ENCODE measurements around the gene WDR31. TPM values are rescaled to one million over a fixed set of nuclear protein-coding genes. Genes with fewer than 3 reads are reported as not detected.

WDR31 gene
- total RNA-seq, 1 experiment from 2014 or later = 1.7 TPM

Other genes with a start within 250 kb of the WDR31 start
- 5.2 and 5.6 TPM in 2 replicates for gene SLC31A2, start 189.3 kb downstream of the WDR31 start, total RNA-seq (2014; rRNA removed; shearing (Covaris generic))
- 15.7 and 16.8 TPM in 2 replicates for gene FKBP15, start 119.0 kb downstream of the WDR31 start, total RNA-seq (2014; rRNA removed; shearing (Covaris generic))
- gene SLC31A1, start 118.7 kb downstream of the WDR31 start, total RNA-seq (2014; rRNA removed; shearing (Covaris generic)) = 55.1 and 68.3 TPM in 2 replicates
- 74.6 and 89.3 TPM in 2 replicates for gene CDC26, start 64.7 kb downstream of the WDR31 start, total RNA-seq (2014; rRNA removed; shearing (Covaris generic))
- 51.0 and 51.7 TPM in 2 replicates for gene PRPF4, start 64.6 kb downstream of the WDR31 start, total RNA-seq (2014; rRNA removed; shearing (Covaris generic))
- 0.32 TPM in 1 of 2 replicates, not detected in the other for gene RNF183, start 36.9 kb downstream of the WDR31 start, total RNA-seq (2014; rRNA removed; shearing (Covaris generic))
- 0.12 TPM in 1 of 2 replicates, not detected in the other for gene BSPRY, start 9.3 kb upstream of the WDR31 start, total RNA-seq (2014; rRNA removed; shearing (Covaris generic))
- 10.8 and 14.8 TPM in 2 replicates for gene HDHD3, start 36.7 kb upstream of the WDR31 start, total RNA-seq (2014; rRNA removed; shearing (Covaris generic))
- gene ALAD, start 61.0 kb upstream of the WDR31 start, total RNA-seq (2014; rRNA removed; shearing (Covaris generic)) = 7.3 and 8.6 TPM in 2 replicates
- 109 and 127 TPM in 2 replicates for gene POLE3, start 70.4 kb upstream of the WDR31 start, total RNA-seq (2014; rRNA removed; shearing (Covaris generic))
- gene C9orf43, start 70.5 kb upstream of the WDR31 start, total RNA-seq (2014; rRNA removed; shearing (Covaris generic)) = 0.40 and 0.87 TPM in 2 replicates
- gene RGS3, start 123.5 kb upstream of the WDR31 start, total RNA-seq (2014; rRNA removed; shearing (Covaris generic)) = 26.9 and 28.3 TPM in 2 replicates